DOHH2 (cell line): ENCODE data around the gene ARL13A.

ENCODE experiments used
- EZH2phosphoT487 ChIP-seq: fragments of 200-600 bp; sonication (generic); IDR thresholded peaks from 2 replicates; pipeline ENCODE4 v1.6.1; 2017; ENCODE audit warnings: borderline replicate concordance, mild to moderate bottlenecking, antibody characterized with exemption, low read length, moderate library complexity, mixed read lengths
- TF ChIP-seq, protein P1 (sequence below): fragments of 200-600 bp; sonication (generic); IDR thresholded peaks from one replicate; pipeline ENCODE4 v1.5.1; 2014; ENCODE audit warnings: antibody characterized with exemption, mild to moderate bottlenecking, low read depth, low read length; ENCODE audit not compliant: poor library complexity, severe bottlenecking

GRCh38 chrX:100976211-100976610, 6.7 kb downstream of the ARL13A start:
- TF ChIP-seq, protein P1, sequence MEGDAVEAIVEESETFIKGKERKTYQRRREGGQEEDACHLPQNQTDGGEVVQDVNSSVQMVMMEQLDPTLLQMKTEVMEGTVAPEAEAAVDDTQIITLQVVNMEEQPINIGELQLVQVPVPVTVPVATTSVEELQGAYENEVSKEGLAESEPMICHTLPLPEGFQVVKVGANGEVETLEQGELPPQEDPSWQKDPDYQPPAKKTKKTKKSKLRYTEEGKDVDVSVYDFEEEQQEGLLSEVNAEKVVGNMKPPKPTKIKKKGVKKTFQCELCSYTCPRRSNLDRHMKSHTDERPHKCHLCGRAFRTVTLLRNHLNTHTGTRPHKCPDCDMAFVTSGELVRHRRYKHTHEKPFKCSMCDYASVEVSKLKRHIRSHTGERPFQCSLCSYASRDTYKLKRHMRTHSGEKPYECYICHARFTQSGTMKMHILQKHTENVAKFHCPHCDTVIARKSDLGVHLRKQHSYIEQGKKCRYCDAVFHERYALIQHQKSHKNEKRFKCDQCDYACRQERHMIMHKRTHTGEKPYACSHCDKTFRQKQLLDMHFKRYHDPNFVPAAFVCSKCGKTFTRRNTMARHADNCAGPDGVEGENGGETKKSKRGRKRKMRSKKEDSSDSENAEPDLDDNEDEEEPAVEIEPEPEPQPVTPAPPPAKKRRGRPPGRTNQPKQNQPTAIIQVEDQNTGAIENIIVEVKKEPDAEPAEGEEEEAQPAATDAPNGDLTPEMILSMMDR: no peak
- TF ChIP-seq EZH2phosphoT487: no peak
